HG03565 (cell line): ENCODE results near the gene CHRM3.

Experiments used
- ATAC-seq: cut with Tn5 transposase; IDR thresholded peaks from one replicate; pipeline ENCODE4 v1.9.1; 2021; ENCODE audit warnings: mild to moderate bottlenecking, moderate library complexity; ENCODE audit not compliant: unreplicated experiment

The CHRM3 gene

GRCh38 chr1:239394107-239394506 is 7.7 kb downstream of the CHRM3 start:
- no peak for ATAC-seq

- no peak for ATAC-seq
These were observed 27.5 kb downstream of the CHRM3 start for GRCh38 chr1:239413916-239414315.

DNA sequence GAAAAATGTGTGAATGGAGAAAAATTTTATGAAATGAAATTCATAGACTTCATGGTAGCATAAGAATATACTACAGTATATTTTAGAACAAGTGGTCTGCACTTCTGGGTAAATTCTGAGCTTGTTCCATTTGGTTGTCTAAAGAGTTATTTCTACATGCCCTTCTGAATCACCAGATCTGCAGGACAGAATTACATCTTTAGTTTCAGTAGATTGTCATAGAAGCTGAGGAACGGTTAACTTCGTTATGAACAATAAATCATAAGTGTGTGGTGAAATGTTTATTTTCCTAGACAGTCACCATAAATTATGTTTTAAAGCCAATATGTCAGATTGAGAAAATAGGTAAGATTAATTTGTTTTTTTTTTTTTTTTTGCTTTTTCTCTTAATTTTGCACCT is 30.9 kb downstream of the CHRM3 start:
- ATAC-seq: no peak

- no peak for ATAC-seq
These were observed 31.7 kb downstream of the CHRM3 start for GRCh38 chr1:239417986-239418640.

DNA sequence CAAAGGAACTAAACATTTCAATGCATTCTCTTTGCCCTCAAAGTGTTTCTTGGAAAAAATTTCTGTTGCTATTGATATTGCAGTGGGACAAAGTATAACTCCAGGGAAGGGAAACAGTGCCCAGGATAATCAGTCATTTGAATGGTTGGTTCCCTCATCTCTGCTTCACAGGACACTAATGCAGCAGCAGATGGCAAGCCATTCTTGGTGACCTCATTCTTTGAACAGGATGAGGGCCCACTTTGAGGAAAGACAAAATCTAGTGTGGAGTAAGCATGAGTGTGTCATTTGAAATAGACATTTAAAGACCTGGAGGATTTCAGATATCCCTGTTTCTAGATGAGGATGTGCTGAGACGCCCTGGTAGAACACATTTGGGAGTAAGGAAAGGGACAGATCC is 32.3 kb downstream of the CHRM3 start:
- no peak for ATAC-seq

- ATAC-seq: no peak
These were observed 35.4 kb downstream of the CHRM3 start for GRCh38 chr1:239421811-239422210.

DNA sequence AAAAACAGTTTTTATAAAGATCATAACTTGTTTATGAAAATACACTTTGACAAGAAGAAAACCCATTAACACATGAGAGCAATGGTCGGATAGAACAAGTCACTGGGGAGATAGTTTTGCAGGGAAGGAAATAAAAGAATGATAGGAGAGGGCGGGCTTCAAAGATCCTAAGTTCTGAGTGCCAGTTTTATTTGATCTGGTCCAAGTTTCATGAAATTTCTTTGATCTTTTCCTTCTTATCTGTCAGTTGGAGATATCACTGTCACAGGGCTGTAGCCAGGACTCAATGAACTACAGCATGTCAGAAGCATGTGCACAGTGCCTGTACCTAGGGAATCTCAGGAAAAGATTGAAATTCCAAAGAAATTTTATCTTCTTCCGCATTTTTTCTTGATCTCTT is 36.5 kb downstream of the CHRM3 start:
- no peak for ATAC-seq

GRCh38 chr1:239426821-239427475 is 40.6 kb downstream of the CHRM3 start:
- no peak for ATAC-seq

- no peak for ATAC-seq
These were observed 41.3 kb downstream of the CHRM3 start for GRCh38 chr1:239427712-239428111.

- ATAC-seq: no peak
These were observed 41.8 kb downstream of the CHRM3 start for GRCh38 chr1:239428120-239428710.

DNA sequence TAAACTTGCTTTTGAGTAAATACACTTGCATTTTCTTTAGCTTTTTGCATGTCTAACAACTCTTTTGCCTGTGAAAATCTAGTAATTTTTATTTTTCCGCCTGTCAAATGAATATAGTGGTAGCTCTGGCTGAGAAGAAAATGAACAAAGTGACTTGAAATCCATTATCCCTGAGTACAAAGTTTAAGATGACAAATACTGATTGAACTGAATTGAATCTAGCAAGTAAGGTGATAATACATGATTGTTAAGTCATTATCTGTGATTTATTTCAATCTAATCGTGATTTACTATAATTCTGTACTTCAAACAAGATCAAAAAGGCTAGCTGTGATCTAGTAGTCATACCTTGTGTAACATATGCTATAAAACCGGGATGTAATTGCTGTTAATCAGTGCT is 42.8 kb downstream of the CHRM3 start:
- ATAC-seq: no peak

DNA sequence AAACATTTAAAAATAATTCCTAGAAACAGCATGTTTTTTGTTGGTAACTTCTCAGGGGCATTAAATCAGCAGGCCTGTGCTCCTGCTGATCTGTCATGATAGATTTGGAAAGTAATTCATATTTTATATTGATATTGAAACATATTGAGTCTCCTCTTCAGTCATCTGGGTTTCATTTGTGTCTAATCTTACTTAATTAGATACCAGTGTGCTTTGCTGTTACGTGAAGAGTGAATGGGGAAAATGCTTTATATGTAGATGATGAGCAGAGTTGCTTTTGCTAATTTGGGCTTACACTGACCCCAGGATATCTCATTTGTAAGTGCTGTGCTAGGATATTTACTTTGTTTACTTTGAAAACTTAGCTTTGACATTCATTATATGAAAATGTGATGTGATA is 45.9 kb downstream of the CHRM3 start:
- ATAC-seq: no peak

DNA sequence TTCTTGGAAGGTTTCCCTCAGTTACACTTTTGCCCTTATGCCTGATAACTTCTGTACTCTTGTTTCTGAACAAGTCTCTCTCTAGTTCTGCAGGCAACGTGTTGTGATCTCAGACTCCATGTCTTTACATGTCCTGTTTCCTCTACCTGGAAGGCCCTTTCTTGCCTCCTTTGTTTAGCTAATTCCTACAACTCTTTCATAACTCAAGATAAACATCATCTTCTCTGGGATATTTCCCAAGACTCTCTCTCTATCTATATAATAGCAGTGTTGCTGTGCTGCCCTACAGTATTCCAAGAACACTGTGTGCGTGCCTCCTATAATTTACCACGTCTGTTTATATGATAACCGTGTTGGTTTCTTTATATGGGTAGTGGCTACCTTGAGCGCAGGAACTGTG is 47.8 kb downstream of the CHRM3 start:
- no peak for ATAC-seq
